OCI-LY3 (cell line): ENCODE results near the gene HSD11B2.

Source experiments
- CTCF ChIP-seq: fragments of 200-600, 300-600 bp; sonication (generic); IDR thresholded peaks from 2 replicates; pipeline ENCODE4 v1.5.1; 2014; ENCODE audit warnings: antibody characterized with exemption, low read length, low read depth
- EZH2phosphoT487 ChIP-seq: fragments of 200-600 bp; shearing (Covaris generic); IDR thresholded peaks from 2 replicates; pipeline ENCODE4 v1.6.1; 2018; ENCODE audit warnings: antibody characterized with exemption, mixed run types, low read depth

GRCh38 chr16:67399218-67399733 is 31.6 kb upstream of the HSD11B2 start:
- peak; percentile 92 for TF ChIP-seq CTCF
- no peak for TF ChIP-seq EZH2phosphoT487
